ENCODE results near the gene ABTB2. TPM values are rescaled to one million over a fixed set of nuclear protein-coding genes. Genes with fewer than 3 reads are reported as not detected.

ABTB2 gene
- total and polyA plus RNA-seq, 2 donors (not counting 1 experiment from before 2014, with no cell fraction given), result 1.0 to 5.8 TPM

DNA sequence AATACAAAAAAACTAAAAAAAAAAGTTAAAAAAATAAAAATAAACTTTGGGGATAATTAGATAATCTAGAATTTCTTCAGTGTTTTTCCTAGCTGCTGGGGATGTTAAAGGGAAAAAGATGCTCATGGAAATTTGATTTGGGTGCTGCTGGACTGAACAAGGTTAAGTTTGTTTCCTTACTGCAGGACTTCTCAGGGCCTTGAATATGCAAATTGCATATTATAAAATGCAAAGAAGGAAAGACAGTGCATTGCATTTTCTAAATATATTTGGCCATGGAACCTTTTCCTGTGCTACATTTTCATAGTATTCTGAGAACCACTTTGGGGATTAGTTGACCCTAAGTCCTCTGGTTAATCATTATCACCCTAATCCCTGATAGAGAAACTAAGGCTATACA, 79.6 kb downstream of the ABTB2 start:
- Histone ChIP-seq H3K9me3 (ENCODE audit: control insufficient read depth, insufficient read depth, low read depth, low read length) (no peaks in the 10 kb centered on the region), H4K20me1 (ENCODE audit: control insufficient read depth, extremely low read depth, insufficient read depth, low read length) (no peaks in the 10 kb centered on the region), H3K4me1 (ENCODE audit: control insufficient read depth, extremely low read depth, insufficient read depth, low read length) (peaks cover 9% of the 10 kb centered on the region), H3K27ac (ENCODE audit: insufficient read depth, low read length) (no peak overlapping the region), H3K9ac (ENCODE audit: insufficient read depth, low read length) (no peak overlapping the region), H3K79me2 (ENCODE audit: control insufficient read depth, insufficient read depth, low read length) (no peaks in the 10 kb centered on the region), H3K4me2 (ENCODE audit: extremely low read depth, insufficient read depth, low read length) (no peak overlapping the region), H3K27me3 (ENCODE audit: control insufficient read depth, insufficient read depth, low read length) (no peaks in the 10 kb centered on the region), H3K36me3 (ENCODE audit: control insufficient read depth, insufficient read depth, low read length) (no peaks in the 10 kb centered on the region), H3K4me3 (replicated peaks in 1 of 4; ENCODE audit: control extremely low read depth in 1 of 4, insufficient read depth in 1 of 4, low read depth in 3 of 4, low read length in 4 of 4) (no peak overlapping the region), H2AFZ (ENCODE audit: low read length) (no peak overlapping the region)
- TF ChIP-seq, protein P1, sequence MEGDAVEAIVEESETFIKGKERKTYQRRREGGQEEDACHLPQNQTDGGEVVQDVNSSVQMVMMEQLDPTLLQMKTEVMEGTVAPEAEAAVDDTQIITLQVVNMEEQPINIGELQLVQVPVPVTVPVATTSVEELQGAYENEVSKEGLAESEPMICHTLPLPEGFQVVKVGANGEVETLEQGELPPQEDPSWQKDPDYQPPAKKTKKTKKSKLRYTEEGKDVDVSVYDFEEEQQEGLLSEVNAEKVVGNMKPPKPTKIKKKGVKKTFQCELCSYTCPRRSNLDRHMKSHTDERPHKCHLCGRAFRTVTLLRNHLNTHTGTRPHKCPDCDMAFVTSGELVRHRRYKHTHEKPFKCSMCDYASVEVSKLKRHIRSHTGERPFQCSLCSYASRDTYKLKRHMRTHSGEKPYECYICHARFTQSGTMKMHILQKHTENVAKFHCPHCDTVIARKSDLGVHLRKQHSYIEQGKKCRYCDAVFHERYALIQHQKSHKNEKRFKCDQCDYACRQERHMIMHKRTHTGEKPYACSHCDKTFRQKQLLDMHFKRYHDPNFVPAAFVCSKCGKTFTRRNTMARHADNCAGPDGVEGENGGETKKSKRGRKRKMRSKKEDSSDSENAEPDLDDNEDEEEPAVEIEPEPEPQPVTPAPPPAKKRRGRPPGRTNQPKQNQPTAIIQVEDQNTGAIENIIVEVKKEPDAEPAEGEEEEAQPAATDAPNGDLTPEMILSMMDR (conservative IDR thresholded peaks at IDR 0.05 in 1 of 2, IDR thresholded peaks at IDR 0.05 in 1 of 2; ENCODE audit: low read depth in 1 of 2, low read length in 2 of 2), result no peak
- TF ChIP-seq EZH2 (IDR thresholded peaks at IDR 0.05; ENCODE audit: low read length, missing control alignments), result no peak
- no peak for DNase-seq (ENCODE audit: low read depth in 2 of 2)

DNA sequence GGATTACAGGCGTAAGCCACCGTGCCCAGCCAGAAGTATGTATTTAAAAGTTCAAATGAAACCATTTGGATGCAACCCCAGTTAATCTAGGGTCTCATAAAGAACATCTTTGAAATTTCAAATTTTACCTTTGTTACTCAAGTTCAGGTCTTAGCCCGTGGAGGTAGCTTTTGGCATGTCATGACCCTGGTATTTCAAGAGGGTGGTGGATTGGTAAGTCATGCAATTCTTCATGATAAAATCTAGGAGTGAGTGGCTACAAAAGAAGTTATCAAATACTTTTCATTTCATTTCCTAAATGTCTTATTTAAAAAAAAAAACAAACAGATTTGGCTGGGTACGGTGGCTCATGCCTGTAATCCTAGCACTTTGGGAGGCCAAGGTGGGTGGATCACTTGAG, 80.6 kb downstream of the ABTB2 start:
- no peak overlapping the region for H3K4me3 ChIP-seq (replicated peaks in 1 of 4; ENCODE audit: control extremely low read depth in 1 of 4, insufficient read depth in 1 of 4, low read depth in 3 of 4, low read length in 4 of 4)
- H3K4me1 ChIP-seq (ENCODE audit: control insufficient read depth, extremely low read depth, insufficient read depth, low read length), result peaks cover 9% of the 10 kb centered on the region
- H3K4me2 ChIP-seq (ENCODE audit: extremely low read depth, insufficient read depth, low read length), result no peak overlapping the region
- H3K9ac ChIP-seq (ENCODE audit: insufficient read depth, low read length), result no peak overlapping the region
- no peaks in the 10 kb centered on the region for H3K9me3 ChIP-seq (ENCODE audit: control insufficient read depth, insufficient read depth, low read depth, low read length)
- H3K79me2 ChIP-seq (ENCODE audit: control insufficient read depth, insufficient read depth, low read length), result no peaks in the 10 kb centered on the region
- no peaks in the 10 kb centered on the region for H3K36me3 ChIP-seq (ENCODE audit: control insufficient read depth, insufficient read depth, low read length)
- H4K20me1 ChIP-seq (ENCODE audit: control insufficient read depth, extremely low read depth, insufficient read depth, low read length), result no peaks in the 10 kb centered on the region
- no peak overlapping the region for H3K27ac ChIP-seq (ENCODE audit: insufficient read depth, low read length)
- H3K27me3 ChIP-seq (ENCODE audit: control insufficient read depth, insufficient read depth, low read length), result no peaks in the 10 kb centered on the region
- no peak overlapping the region for H2AFZ ChIP-seq (ENCODE audit: low read length)
- TF ChIP-seq EZH2 (IDR thresholded peaks at IDR 0.05; ENCODE audit: low read length, missing control alignments), result no peak
- TF ChIP-seq, protein P1 (conservative IDR thresholded peaks at IDR 0.05 in 1 of 2, IDR thresholded peaks at IDR 0.05 in 1 of 2; ENCODE audit: low read depth in 1 of 2, low read length in 2 of 2), result no peak
- no peak for DNase-seq (ENCODE audit: low read depth in 2 of 2)

- no peaks in the 10 kb centered on the region for H4K20me1 ChIP-seq (ENCODE audit: control insufficient read depth, extremely low read depth, insufficient read depth, low read length)
- H3K27ac ChIP-seq (ENCODE audit: insufficient read depth, low read length), result no peak overlapping the region
- H3K4me2 ChIP-seq (ENCODE audit: extremely low read depth, insufficient read depth, low read length), result no peak overlapping the region
- H3K79me2 ChIP-seq (ENCODE audit: control insufficient read depth, insufficient read depth, low read length), result no peaks in the 10 kb centered on the region
- no peak overlapping the region for H3K9ac ChIP-seq (ENCODE audit: insufficient read depth, low read length)
- H3K36me3 ChIP-seq (ENCODE audit: control insufficient read depth, insufficient read depth, low read length), result no peaks in the 10 kb centered on the region
- DNase-seq (ENCODE audit: low read depth in 2 of 2), result no peak
- H3K9me3 ChIP-seq (ENCODE audit: control insufficient read depth, insufficient read depth, low read depth, low read length), result no peaks in the 10 kb centered on the region
- H3K4me3 ChIP-seq (replicated peaks in 1 of 4; ENCODE audit: control extremely low read depth in 1 of 4, insufficient read depth in 1 of 4, low read depth in 3 of 4, low read length in 4 of 4), result no peak overlapping the region
- no peaks in the 10 kb centered on the region for H3K27me3 ChIP-seq (ENCODE audit: control insufficient read depth, insufficient read depth, low read length)
- TF ChIP-seq, protein P1 (conservative IDR thresholded peaks at IDR 0.05 in 1 of 2, IDR thresholded peaks at IDR 0.05 in 1 of 2; ENCODE audit: low read depth in 1 of 2, low read length in 2 of 2), result no peak
- TF ChIP-seq EZH2 (IDR thresholded peaks at IDR 0.05; ENCODE audit: low read length, missing control alignments), result no peak
- peaks cover 9% of the 10 kb centered on the region for H3K4me1 ChIP-seq (ENCODE audit: control insufficient read depth, extremely low read depth, insufficient read depth, low read length)
- H2AFZ ChIP-seq (ENCODE audit: low read length), result no peak overlapping the region
Observed at GRCh38 chr11:34276352-34276864, 81.4 kb downstream of the ABTB2 start.
